Activated CD8-positive, alpha-beta T cell treated with anti-CD3 and anti-CD28 coated beads for 36 hours (primary cell): ENCODE results near the gene SMIM12. TPM values are rescaled to one million over a fixed set of nuclear protein-coding genes. Genes with fewer than 3 reads are reported as not detected.

ENCODE experiments used
- ATAC-seq: fragments of 200-7000 bp; cut with Tn5 transposase; one replicate; pipeline ENCODE4 v1.10.0; 2021; ENCODE audit warnings: mild to moderate bottlenecking, moderate library complexity
- CTCF ChIA-PET: fragments of 350-600 bp; sonication (Branson Sonifier 250); formaldehyde crosslinking; loops from one replicate; lab custom pipeline; 2021; ENCODE audit warnings: antibody characterized with exemption; lab: Charles Lee
- POLR2A ChIA-PET: fragments of 350-600 bp; sonication (Branson Sonifier 250); formaldehyde crosslinking; loops from one replicate; lab custom pipeline; 2021; ENCODE audit warnings: antibody characterized with exemption; lab: Charles Lee
- DNase-seq: peaks from one replicate; pipeline ENCODE4 v3.0.0-alpha.2; 2020
- H3K27ac Mint-ChIP-seq: one replicate; pipeline ENCODE4 v1.8.0; 2021; ENCODE audit warnings: mild to moderate bottlenecking, mixed read lengths
- H3K27me3 Mint-ChIP-seq: one replicate; pipeline ENCODE4 v1.8.0; 2021; ENCODE audit warnings: mixed read lengths
- H3K36me3 Mint-ChIP-seq: one replicate; pipeline ENCODE4 v1.8.0; 2021; ENCODE audit warnings: low read depth, mixed read lengths
- H3K4me1 Mint-ChIP-seq: one replicate; pipeline ENCODE4 v1.8.0; 2021; ENCODE audit warnings: low read depth, mixed read lengths
- H3K4me3 Mint-ChIP-seq: one replicate; pipeline ENCODE4 v1.8.0; 2021; ENCODE audit warnings: mild to moderate bottlenecking, moderate library complexity, mixed read lengths
- H3K9me3 Mint-ChIP-seq: one replicate; pipeline ENCODE4 v1.8.0; 2021; ENCODE audit warnings: mixed read lengths
- CTCF ChIP-seq: fragments of 200-600 bp; IDR thresholded peaks from one replicate; pipeline ENCODE4 v1.8.0; 2022; ENCODE audit warnings: antibody characterized with exemption, mild to moderate bottlenecking
- intact Hi-C: fragments of 100-400 bp; cut with micrococcal nuclease; formaldehyde crosslinking; loops from one replicate; pipeline ENCODE4 v1.10.0; 2022
- total RNA-seq, 2 experiments: library from RNA; stranded (reverse); gene quantifications; one replicate each; pipeline ENCODE4 v1.2.3, GENCODE V29; 2021

The SMIM12 gene
- total RNA-seq, 2 experiments from 2014 or later, result 36.6 to 37.5 TPM

GRCh38 chr1:34851431-34852105 lies 8.0 kb downstream of the SMIM12 start:
- Mint-ChIP-seq H3K27ac (no peak overlapping the region), H3K36me3 (peaks cover 36% of the 10 kb centered on the region), H3K4me1 (peaks cover 16% of the 10 kb centered on the region), H3K4me3 (no peak overlapping the region), H3K27me3 (no peaks in the 10 kb centered on the region), H3K9me3 (no peaks in the 10 kb centered on the region)
- no peak for ATAC-seq
- POLR2A ChIA-PET, result interaction anchor here (2.0 kb wide), 1 partner anchor 13 kb away, joined by 7 read pairs; no protein-coding TSS in a partner anchor
- intact Hi-C loops, result loop anchor here (1.0 kb wide), 1 partner anchor 65 kb away; no protein-coding TSS in a partner anchor
- no peak for TF ChIP-seq CTCF
- no peak for DNase-seq
- CTCF ChIA-PET, result interaction anchor here (0.6 to 5.7 kb wide), 8 partner anchors 14 to 169 kb away, joined by 3 to 82 read pairs (median 4); no protein-coding TSS in a partner anchor

- Mint-ChIP-seq H3K4me3 (no peak overlapping the region), H3K9me3 (no peaks in the 10 kb centered on the region), H3K27ac (no peak overlapping the region), H3K4me1 (peaks cover 11% of the 10 kb centered on the region), H3K27me3 (no peaks in the 10 kb centered on the region), H3K36me3 (peaks cover 31% of the 10 kb centered on the region)
- no peak for DNase-seq
- CTCF ChIA-PET, result no interaction called here
- intact Hi-C loops, result no loop called here
- POLR2A ChIA-PET, result interaction anchor here (0.9 kb wide), 1 partner anchor 10 kb away, joined by 3 read pairs; no protein-coding TSS in a partner anchor
- no peak for TF ChIP-seq CTCF
- ATAC-seq, result no peak
Observed at GRCh38 chr1:34850382-34850781, 9.2 kb downstream of the SMIM12 start.

GRCh38 chr1:34847094-34847493 lies 12.5 kb downstream of the SMIM12 start:
- no peak for DNase-seq
- Mint-ChIP-seq H3K4me3 (no peak overlapping the region), H3K27me3 (no peaks in the 10 kb centered on the region), H3K27ac (no peak overlapping the region), H3K36me3 (peaks cover 20% of the 10 kb centered on the region), H3K9me3 (no peaks in the 10 kb centered on the region), H3K4me1 (peaks cover 12% of the 10 kb centered on the region)
- no peak for TF ChIP-seq CTCF
- POLR2A ChIA-PET, result no interaction called here
- intact Hi-C loops, result no loop called here
- no peak for ATAC-seq
- CTCF ChIA-PET, result interaction anchor here (0.7 to 0.8 kb wide), 2 partner anchors 39 to 104 kb away, joined by 3 read pairs; no protein-coding TSS in a partner anchor

- Mint-ChIP-seq H3K4me1 (peaks cover 12% of the 10 kb centered on the region), H3K27me3 (no peaks in the 10 kb centered on the region), H3K36me3 (peaks cover 14% of the 10 kb centered on the region), H3K4me3 (no peak overlapping the region), H3K9me3 (no peaks in the 10 kb centered on the region), H3K27ac (no peak overlapping the region)
- ChIA-PET POLR2A (no interaction called here), CTCF (no interaction called here)
- ATAC-seq (no peak), DNase-seq (no peak)
- TF ChIP-seq CTCF, result no peak
- intact Hi-C loops, result no loop called here
Observed at GRCh38 chr1:34846265-34846664, 13.3 kb downstream of the SMIM12 start.
